Activated T-cell treated with anti-CD3 and anti-CD28 coated beads, Interleukin-2, amount 50 U/mL, for 4 hours (primary cell): Measurements from ENCODE around the gene ABCD1. TPM values are rescaled to one million over a fixed set of nuclear protein-coding genes. Genes with fewer than 3 reads are reported as not detected.
"Not testable (repeated sequence)": the region's sequence is repeated elsewhere in the genome, so short reads cannot be mapped to it uniquely, and the experiment has no call there.

Experiments used
- ATAC-seq, 2 donors: fragments of 200-7000 bp; cut with Tn5 transposase; one replicate each; pipeline ENCODE4 v1.10.0; 2021
- DNase-seq: peaks from one replicate; pipeline ENCODE4 v3.0.0-alpha.2; 2020
- H3K27me3 Mint-ChIP-seq: one replicate; pipeline ENCODE4 v1.8.0; 2021; ENCODE audit warnings: low read depth, mixed read lengths
- H3K36me3 Mint-ChIP-seq: one replicate; pipeline ENCODE4 v1.8.0; 2022; ENCODE audit warnings: mixed read lengths; ENCODE audit not compliant: insufficient read depth
- H3K4me1 Mint-ChIP-seq: one replicate; pipeline ENCODE4 v1.8.0; 2021; ENCODE audit warnings: low read depth, mixed read lengths
- H3K4me3 Mint-ChIP-seq: one replicate; pipeline ENCODE4 v1.8.0; 2021; ENCODE audit warnings: mild to moderate bottlenecking, moderate library complexity, mixed read lengths
- H3K9me3 Mint-ChIP-seq: one replicate; pipeline ENCODE4 v1.8.0; 2021; ENCODE audit warnings: mixed read lengths
- total RNA-seq, 3 donors: library from RNA; stranded (reverse); gene quantifications; one replicate each; pipeline ENCODE4 v1.2.1, GENCODE V29; 2021

Gene ABCD1
- total RNA-seq, 3 donors from 2014 or later, result 2.6 to 3.4 (median 3.1) TPM

- no peak for ATAC-seq
- Mint-ChIP-seq H3K4me1 (peaks cover 6% of the 10 kb centered on the region), H3K4me3 (no peak overlapping the region), H3K36me3 (peaks cover 15% of the 10 kb centered on the region), H3K27me3 (no peaks in the 10 kb centered on the region), H3K9me3 (no peaks in the 10 kb centered on the region)
- DNase-seq, result no peak
Measured at GRCh38 chrX:153714256-153714655, 10.4 kb upstream of the ABCD1 start.

DNA sequence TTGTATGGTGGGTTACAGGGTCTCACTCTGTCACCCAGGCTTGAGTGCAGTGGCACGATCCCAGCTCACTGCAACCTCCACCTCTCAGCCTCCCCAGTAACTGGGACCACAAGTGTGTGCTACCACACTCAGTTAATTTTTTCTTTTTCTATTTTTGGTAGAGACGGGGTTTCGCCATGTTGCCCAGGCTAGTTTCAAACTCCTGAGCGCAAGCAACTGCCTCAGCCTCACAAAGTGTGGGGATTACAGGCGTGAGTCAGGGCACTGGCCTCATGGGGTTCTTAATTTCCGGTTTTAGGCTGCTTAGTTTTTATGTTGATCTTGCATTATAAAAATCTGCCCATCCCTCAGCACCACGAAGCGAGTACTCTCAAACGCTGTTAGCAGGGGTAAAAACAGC is 7.2 kb upstream of the ABCD1 start:
- no peak overlapping the region for H3K4me3 Mint-ChIP-seq
- no peaks in the 10 kb centered on the region for H3K27me3 Mint-ChIP-seq
- no peak for ATAC-seq
- H3K9me3 Mint-ChIP-seq, result no peaks in the 10 kb centered on the region
- H3K4me1 Mint-ChIP-seq, result peaks cover 13% of the 10 kb centered on the region
- peaks cover 16% of the 10 kb centered on the region for H3K36me3 Mint-ChIP-seq
- no peak for DNase-seq

DNA sequence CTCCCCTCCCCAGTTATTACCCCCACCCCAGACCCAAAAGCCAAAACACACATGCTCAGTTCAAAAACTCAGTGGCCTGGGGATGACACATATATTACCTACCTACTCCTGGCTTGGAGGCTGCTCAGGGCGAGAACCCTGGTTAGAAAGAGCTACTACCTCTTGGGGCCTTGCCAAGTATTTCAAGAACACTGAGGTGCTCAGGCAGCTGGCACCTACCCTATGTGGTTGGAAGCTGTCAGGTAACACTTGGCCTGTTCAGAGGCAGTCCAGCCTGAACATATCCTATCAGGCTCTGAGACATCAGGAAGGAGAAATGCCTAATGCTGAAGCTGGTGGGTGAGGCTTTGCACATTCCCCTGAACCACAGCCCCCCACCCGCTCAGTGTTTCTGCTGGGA is 5.4 kb upstream of the ABCD1 start:
- Mint-ChIP-seq H3K4me1 (peaks cover 14% of the 10 kb centered on the region), H3K27me3 (no peaks in the 10 kb centered on the region), H3K4me3 (no peak overlapping the region), H3K36me3 (peaks cover 11% of the 10 kb centered on the region), H3K9me3 (no peaks in the 10 kb centered on the region)
- ATAC-seq, result no peak
- DNase-seq, result no peak

GRCh38 chrX:153719701-153720100 is 5.0 kb upstream of the ABCD1 start:
- H3K4me3 Mint-ChIP-seq, result no peak overlapping the region
- no peaks in the 10 kb centered on the region for H3K9me3 Mint-ChIP-seq
- ATAC-seq (no peak), DNase-seq (no peak)
- no peaks in the 10 kb centered on the region for H3K27me3 Mint-ChIP-seq
- H3K4me1 Mint-ChIP-seq, result peaks cover 13% of the 10 kb centered on the region
- peaks cover 10% of the 10 kb centered on the region for H3K36me3 Mint-ChIP-seq

DNA sequence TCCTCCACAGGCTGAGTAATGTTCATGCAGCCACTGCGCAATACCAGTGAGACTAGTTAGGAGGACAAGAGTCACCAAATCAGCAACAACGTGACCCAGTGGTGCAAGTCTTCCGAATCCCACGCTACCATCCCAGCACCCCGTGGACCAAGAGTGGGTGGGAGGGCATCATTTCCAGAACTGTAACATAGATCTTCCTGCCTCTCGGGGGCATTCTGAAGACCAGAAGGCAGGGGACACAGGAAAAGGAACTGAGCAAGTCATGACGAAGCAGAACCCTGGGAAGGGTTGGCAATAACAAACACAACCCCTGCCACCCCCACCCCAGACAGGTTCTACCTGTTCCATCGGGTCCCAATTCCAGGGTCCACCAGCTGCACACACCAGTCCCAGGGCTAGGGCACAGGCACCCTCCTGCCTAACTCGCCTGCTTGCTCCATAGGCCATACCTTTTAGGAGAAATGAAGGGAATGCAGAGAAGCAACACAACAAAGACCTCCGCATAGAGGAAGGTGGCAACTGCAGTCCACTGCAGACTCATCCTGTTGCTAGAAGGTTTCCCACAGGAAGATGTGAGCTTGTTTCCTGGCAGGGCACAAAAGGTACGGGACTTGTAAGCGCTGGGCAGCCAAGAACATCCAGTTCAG is 1.8 kb upstream of the ABCD1 start:
- Mint-ChIP-seq H3K27me3 (no peaks in the 10 kb centered on the region), H3K4me3 (peak overlapping the region; percentile 89), H3K36me3 (peaks cover 10% of the 10 kb centered on the region), H3K9me3 (no peaks in the 10 kb centered on the region), H3K4me1 (peaks cover 28% of the 10 kb centered on the region)
- ATAC-seq (no peak), DNase-seq (no peak)

DNA sequence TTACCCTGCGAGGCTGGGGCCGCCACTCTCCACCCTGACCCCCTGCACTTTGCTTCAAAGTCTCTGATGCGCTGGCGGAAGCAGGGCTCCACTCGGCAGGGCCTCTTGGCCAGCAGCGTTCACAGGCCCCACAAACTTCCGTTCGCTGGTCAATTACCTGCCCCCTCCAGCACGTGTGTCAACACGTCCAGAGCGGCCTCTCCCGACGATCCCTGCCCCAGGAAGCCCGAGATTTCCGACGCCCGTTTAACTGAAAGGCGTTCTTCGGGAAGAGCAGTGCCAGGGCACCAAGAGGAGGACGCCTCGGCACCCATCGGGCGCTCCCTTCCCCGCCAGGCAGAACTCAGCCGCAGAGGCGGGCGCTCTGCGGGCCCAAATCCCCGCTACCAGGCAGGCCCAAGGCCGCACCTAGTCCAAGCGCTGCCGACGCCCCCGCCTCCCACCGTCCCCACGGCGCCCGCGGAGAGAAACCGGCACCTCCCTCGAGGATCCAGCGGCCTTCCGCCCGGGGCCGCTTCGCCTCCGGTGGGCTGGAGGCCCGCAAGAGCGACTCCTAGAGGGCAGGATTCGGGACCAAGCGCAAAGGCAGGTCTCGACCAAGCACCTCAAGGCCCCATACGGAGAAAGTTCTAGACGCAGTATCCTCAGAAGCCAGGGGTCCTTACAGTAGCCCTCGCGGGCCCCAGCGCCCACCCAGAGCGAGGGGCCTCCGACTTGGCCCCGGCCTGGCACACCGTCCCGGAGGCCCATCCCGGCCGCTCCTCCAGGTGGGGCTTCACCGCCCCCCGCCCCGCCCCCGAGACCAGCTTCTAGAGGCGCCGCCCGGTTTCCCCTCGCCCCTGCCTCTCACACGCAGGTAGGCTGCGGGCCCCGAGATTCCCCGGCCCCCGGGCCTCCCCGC is 1.1 kb upstream of the ABCD1 start:
- Mint-ChIP-seq H3K4me1 (peaks cover 29% of the 10 kb centered on the region), H3K36me3 (peaks cover 10% of the 10 kb centered on the region), H3K9me3 (no peaks in the 10 kb centered on the region), H3K4me3 (peak overlapping the region; percentile 89), H3K27me3 (no peaks in the 10 kb centered on the region)
- ATAC-seq, result peak; percentile 49 to 57
- DNase-seq, result peak; percentile 33

DNA sequence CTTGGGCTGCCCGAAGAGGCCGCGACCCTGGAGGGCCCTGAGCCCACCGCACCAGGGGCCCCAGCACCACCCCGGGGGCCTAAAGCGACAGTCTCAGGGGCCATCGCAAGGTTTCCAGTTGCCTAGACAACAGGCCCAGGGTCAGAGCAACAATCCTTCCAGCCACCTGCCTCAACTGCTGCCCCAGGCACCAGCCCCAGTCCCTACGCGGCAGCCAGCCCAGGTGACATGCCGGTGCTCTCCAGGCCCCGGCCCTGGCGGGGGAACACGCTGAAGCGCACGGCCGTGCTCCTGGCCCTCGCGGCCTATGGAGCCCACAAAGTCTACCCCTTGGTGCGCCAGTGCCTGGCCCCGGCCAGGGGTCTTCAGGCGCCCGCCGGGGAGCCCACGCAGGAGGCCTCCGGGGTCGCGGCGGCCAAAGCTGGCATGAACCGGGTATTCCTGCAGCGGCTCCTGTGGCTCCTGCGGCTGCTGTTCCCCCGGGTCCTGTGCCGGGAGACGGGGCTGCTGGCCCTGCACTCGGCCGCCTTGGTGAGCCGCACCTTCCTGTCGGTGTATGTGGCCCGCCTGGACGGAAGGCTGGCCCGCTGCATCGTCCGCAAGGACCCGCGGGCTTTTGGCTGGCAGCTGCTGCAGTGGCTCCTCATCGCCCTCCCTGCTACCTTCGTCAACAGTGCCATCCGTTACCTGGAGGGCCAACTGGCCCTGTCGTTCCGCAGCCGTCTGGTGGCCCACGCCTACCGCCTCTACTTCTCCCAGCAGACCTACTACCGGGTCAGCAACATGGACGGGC is 579 bp downstream of the ABCD1 start:
- peaks cover 27% of the 10 kb centered on the region for H3K4me1 Mint-ChIP-seq
- ATAC-seq (peak in 1 of 2 donors; percentile 3), DNase-seq (no peak)
- no peaks in the 10 kb centered on the region for H3K9me3 Mint-ChIP-seq
- no peaks in the 10 kb centered on the region for H3K27me3 Mint-ChIP-seq
- peaks cover 5% of the 10 kb centered on the region for H3K36me3 Mint-ChIP-seq
- H3K4me3 Mint-ChIP-seq, result peak overlapping the region; percentile 62

DNA sequence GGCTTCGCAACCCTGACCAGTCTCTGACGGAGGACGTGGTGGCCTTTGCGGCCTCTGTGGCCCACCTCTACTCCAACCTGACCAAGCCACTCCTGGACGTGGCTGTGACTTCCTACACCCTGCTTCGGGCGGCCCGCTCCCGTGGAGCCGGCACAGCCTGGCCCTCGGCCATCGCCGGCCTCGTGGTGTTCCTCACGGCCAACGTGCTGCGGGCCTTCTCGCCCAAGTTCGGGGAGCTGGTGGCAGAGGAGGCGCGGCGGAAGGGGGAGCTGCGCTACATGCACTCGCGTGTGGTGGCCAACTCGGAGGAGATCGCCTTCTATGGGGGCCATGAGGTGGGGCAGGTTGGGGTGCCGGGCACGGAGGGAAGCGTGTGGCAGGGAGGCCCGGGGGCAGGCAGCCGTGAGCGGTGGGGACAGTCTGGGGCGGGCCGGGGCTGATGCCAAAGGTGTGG is 1.2 kb downstream of the ABCD1 start:
- Mint-ChIP-seq H3K4me1 (peaks cover 27% of the 10 kb centered on the region), H3K4me3 (peak overlapping the region; percentile 16), H3K36me3 (peaks cover 5% of the 10 kb centered on the region), H3K9me3 (no peaks in the 10 kb centered on the region), H3K27me3 (no peaks in the 10 kb centered on the region)
- no peak for ATAC-seq
- no peak for DNase-seq

DNA sequence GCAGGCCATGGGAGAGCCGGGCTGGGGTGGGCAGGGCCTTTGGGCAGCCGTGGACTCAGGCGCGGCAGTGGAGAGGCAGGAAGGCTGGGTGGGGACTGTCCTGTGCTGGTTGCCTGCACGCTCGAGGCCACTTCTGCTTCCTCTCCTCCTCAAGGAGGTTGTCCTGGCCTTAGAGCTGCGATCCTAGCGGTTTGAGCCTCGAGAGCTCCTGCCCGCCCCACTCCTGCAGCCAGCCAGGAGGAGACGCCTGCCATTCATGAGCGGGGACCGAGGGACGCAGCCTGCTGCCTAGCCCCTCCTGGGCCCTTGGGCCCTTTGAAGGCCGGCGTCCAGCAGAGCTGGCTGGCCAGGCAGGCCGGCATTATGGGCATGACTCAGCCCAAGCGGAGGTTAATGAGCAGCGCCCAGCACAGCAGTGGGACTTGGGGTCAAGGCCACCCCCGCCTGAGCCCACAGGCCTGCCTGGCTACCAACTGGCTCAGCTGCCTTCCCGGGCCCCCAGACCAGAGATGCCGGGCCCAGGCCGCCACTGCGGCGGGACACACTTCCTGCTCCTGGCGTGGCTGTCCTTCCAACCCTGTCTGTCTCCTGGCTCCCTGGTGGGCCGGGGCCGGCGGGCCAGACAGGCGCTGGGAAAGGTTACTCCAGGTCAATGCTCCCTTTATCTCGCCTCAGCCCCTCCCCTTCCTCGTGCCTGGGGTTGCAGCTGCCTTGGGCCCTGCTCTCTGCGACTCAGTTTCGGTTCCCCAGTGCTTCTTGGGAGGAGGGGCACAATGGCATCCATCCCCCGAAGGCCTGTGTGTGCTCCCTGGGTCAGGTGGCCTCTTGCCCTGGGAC is 1.8 kb downstream of the ABCD1 start:
- peaks cover 6% of the 10 kb centered on the region for H3K36me3 Mint-ChIP-seq
- ATAC-seq, result no peak
- H3K9me3 Mint-ChIP-seq, result no peaks in the 10 kb centered on the region
- H3K4me1 Mint-ChIP-seq, result peaks cover 31% of the 10 kb centered on the region
- peak overlapping the region; percentile 37 for H3K4me3 Mint-ChIP-seq
- no peaks in the 10 kb centered on the region for H3K27me3 Mint-ChIP-seq
- DNase-seq, result peak; percentile 22

- H3K4me1 Mint-ChIP-seq, result peaks cover 30% of the 10 kb centered on the region
- DNase-seq (no peak), ATAC-seq (no peak)
- H3K36me3 Mint-ChIP-seq, result peaks cover 6% of the 10 kb centered on the region
- no peaks in the 10 kb centered on the region for H3K9me3 Mint-ChIP-seq
- peak overlapping the region; percentile 37 for H3K4me3 Mint-ChIP-seq
- no peaks in the 10 kb centered on the region for H3K27me3 Mint-ChIP-seq
Measured at GRCh38 chrX:153727123-153727931, 2.7 kb downstream of the ABCD1 start.

DNA sequence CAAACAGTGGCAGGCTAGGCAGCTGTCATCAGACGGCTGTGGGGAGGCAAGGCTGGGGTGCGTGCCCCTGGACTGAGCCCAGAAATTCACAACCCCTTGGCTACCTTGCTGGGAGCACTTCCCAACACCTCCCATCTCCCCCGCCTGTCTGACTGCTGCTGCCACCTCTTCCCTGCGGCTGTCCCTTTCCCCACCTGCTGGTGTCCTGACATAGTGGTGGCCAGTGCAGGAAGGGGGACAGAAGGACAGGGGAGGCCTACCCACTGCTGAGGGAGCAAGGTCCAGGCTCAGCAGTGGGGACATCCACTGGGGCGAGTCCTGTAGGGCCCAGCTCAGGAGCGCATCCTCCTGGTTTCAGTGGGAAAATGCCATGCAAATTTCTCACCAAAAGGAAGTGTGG is 3.4 kb downstream of the ABCD1 start:
- H3K4me1 Mint-ChIP-seq, result peaks cover 26% of the 10 kb centered on the region
- H3K4me3 Mint-ChIP-seq, result no peak overlapping the region
- no peak for DNase-seq
- ATAC-seq, result no peak
- H3K9me3 Mint-ChIP-seq, result no peaks in the 10 kb centered on the region
- H3K27me3 Mint-ChIP-seq, result no peaks in the 10 kb centered on the region
- peaks cover 6% of the 10 kb centered on the region for H3K36me3 Mint-ChIP-seq

DNA sequence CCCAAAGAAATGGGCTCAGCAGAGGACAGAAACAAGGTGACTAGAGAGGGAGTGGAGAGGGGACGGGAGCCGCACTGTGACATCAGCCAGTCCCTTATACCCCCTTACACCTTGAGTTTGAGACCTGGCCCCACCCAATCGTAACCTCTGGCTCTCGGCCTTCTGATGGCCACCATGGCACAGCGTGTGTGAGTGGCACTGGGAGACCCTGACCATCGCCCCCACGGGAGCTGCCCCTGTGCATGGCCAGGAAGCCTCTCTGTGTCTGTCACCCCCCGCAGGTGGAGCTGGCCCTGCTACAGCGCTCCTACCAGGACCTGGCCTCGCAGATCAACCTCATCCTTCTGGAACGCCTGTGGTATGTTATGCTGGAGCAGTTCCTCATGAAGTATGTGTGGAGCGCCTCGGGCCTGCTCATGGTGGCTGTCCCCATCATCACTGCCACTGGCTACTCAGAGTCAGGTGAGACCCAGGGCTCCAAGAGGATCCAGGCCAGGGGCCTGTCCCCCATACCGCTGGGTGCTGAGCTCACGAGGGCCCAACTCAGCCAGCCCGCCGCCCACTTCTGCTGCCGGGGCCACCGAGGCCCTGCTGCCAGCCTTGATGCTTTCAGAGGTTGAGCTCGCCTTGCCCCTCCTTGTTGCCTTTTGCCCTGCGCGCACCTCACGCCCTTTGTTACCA is 4.4 kb downstream of the ABCD1 start:
- H3K4me1 Mint-ChIP-seq, result peaks cover 26% of the 10 kb centered on the region
- H3K36me3 Mint-ChIP-seq, result peaks cover 6% of the 10 kb centered on the region
- DNase-seq, result no peak
- no peaks in the 10 kb centered on the region for H3K9me3 Mint-ChIP-seq
- no peaks in the 10 kb centered on the region for H3K27me3 Mint-ChIP-seq
- no peak overlapping the region for H3K4me3 Mint-ChIP-seq
- ATAC-seq, result no peak

DNA sequence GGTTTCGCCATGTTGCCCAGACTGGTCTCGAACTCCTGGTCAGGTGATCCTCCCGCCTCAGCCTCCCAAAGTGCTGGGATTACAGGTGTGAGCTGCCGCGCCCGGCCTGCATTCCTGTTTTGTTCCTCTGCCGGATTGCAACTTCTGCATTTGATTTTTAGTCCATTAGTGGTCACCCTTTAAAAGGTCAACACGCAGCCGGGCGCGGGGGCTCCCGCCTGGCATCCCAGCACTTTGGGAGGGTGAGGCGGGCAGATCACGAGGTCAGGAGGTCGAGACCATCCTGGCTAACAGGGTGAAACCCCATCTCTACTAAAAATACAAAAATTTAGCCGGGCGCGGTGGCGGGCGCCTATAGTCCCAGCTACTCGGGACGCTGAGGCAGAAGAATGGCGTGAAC is 5.5 kb downstream of the ABCD1 start:
- H3K9me3 Mint-ChIP-seq, DNase-seq, H3K27me3 Mint-ChIP-seq, H3K4me3 Mint-ChIP-seq, ATAC-seq: not testable (repeated sequence)
- Mint-ChIP-seq H3K36me3 (peaks cover 10% of the 10 kb centered on the region), H3K4me1 (peaks cover 30% of the 10 kb centered on the region)
